GM23338 (cell line): ENCODE measurements around the gene CYYR1. TPM values are rescaled to one million over a fixed set of nuclear protein-coding genes. Genes with fewer than 3 reads are reported as not detected.

ENCODE experiments used
- ATAC-seq: fragments of 200-7000 bp; cut with Tn5 transposase; 3 replicates; pipeline ENCODE4 v1.9.1; 2020
- DNase-seq: peaks from one replicate; pipeline ENCODE4 v3.0.0-alpha.2; 2015; ENCODE audit warnings: low spot score
- H2AFZ ChIP-seq: fragments of 200-600 bp; sonication (generic); 2 replicates; pipeline ENCODE4 v1.8.0; 2016; ENCODE audit warnings: antibody characterized with exemption, mild to moderate bottlenecking, moderate library complexity
- H3F3A ChIP-seq: fragments of 200-600 bp; sonication (generic); replicated peaks from 2 replicates; pipeline ENCODE4 v1.8.0; 2017; ENCODE audit warnings: antibody characterized with exemption, mixed run types, low read depth
- H3K27ac ChIP-seq: fragments of 200-600 bp; sonication (generic); 2 replicates; pipeline ENCODE4 v1.6.1; 2016; ENCODE audit warnings: low read depth
- H3K27me3 ChIP-seq: fragments of 200-600 bp; sonication (generic); 2 replicates; pipeline ENCODE4 v1.8.0; 2016; ENCODE audit warnings: mild to moderate bottlenecking, mixed run types, moderate library complexity; ENCODE audit not compliant: insufficient read depth
- H3K36me3 ChIP-seq: fragments of 200-600 bp; sonication (generic); 2 replicates; pipeline ENCODE4 v1.8.0; 2016; ENCODE audit warnings: mild to moderate bottlenecking; ENCODE audit not compliant: insufficient read depth
- H3K4me1 ChIP-seq: fragments of 200-600 bp; sonication (generic); 2 replicates; pipeline ENCODE4 v1.8.0; 2016; ENCODE audit warnings: mild to moderate bottlenecking, moderate library complexity; ENCODE audit not compliant: insufficient read depth
- H3K4me2 ChIP-seq: fragments of 200-600 bp; sonication (generic); 2 replicates; pipeline ENCODE4 v1.7.1; 2017; ENCODE audit warnings: mixed run types
- H3K4me3 ChIP-seq: fragments of 200-600 bp; sonication (generic); 2 replicates; pipeline ENCODE4 v1.6.1; 2016; ENCODE audit warnings: mixed run types
- H3K79me2 ChIP-seq: fragments of 200-600 bp; sonication (generic); replicated peaks from 2 replicates; pipeline ENCODE4 v1.8.0; 2017; ENCODE audit warnings: mild to moderate bottlenecking; ENCODE audit not compliant: insufficient read depth
- H3K9me2 ChIP-seq: fragments of 200-600 bp; sonication (generic); 2 replicates; pipeline ENCODE4 v1.8.0; 2017; ENCODE audit not compliant: insufficient read depth
- H4K20me1 ChIP-seq: fragments of 200-600 bp; sonication (generic); replicated peaks from 2 replicates; pipeline ENCODE4 v1.8.0; 2017; ENCODE audit warnings: mild to moderate bottlenecking; ENCODE audit not compliant: insufficient read depth
- H3K27ac Mint-ChIP-seq: 2 replicates; pipeline ENCODE4 v1.8.0; 2020; ENCODE audit warnings: inconsistent platforms, mild to moderate bottlenecking, moderate library complexity, mixed read lengths
- H3K27me3 Mint-ChIP-seq: 3 replicates; pipeline ENCODE4 v1.8.0; 2022; ENCODE audit warnings: low read depth, mild to moderate bottlenecking, moderate library complexity, mixed read lengths, inconsistent platforms; ENCODE audit not compliant: insufficient read depth, poor library complexity
- H3K36me3 Mint-ChIP-seq: 3 replicates; pipeline ENCODE4 v1.8.0; 2021; ENCODE audit warnings: low read depth, mild to moderate bottlenecking, inconsistent platforms, moderate library complexity, mixed read lengths
- H3K4me1 Mint-ChIP-seq: 3 replicates; pipeline ENCODE4 v1.8.0; 2020; ENCODE audit warnings: mild to moderate bottlenecking, inconsistent platforms, mixed read lengths
- H3K4me3 Mint-ChIP-seq: 3 replicates; pipeline ENCODE4 v1.8.0; 2021; ENCODE audit warnings: moderate library complexity, mild to moderate bottlenecking, inconsistent platforms, mixed read lengths
- H3K9me3 Mint-ChIP-seq: 3 replicates; pipeline ENCODE4 v1.8.0; 2020; ENCODE audit warnings: moderate library complexity, mild to moderate bottlenecking, inconsistent platforms, mixed read lengths
- CREB1 ChIP-seq: fragments of 250-450 bp; sonication (Bioruptor Pico); IDR thresholded peaks from 2 replicates; pipeline ENCODE4 v1.5.0; 2020; ENCODE audit warnings: low read depth, mild to moderate bottlenecking, moderate library complexity
- CTCF ChIP-seq, 2 experiments: fragments of 200-600 bp in 1 of 2; sonication (generic) in 1 of 2; conservative IDR thresholded peaks; 2 replicates each; pipeline versions ENCODE4 v1.5.1 to v1.6.1; 2016 to 2017; ENCODE audit warnings: antibody characterized with exemption in 2 of 2, low read depth in 2 of 2, mild to moderate bottlenecking in 2 of 2, moderate library complexity in 1 of 2
- ETS1 ChIP-seq: IDR thresholded peaks from 2 replicates; pipeline ENCODE4 v1.6.1; 2016; ENCODE audit warnings: antibody characterized with exemption
- EZH2phosphoT487 ChIP-seq: fragments of 200-600 bp; sonication (generic); IDR thresholded peaks from one replicate; pipeline ENCODE4 v1.8.1; 2018; ENCODE audit warnings: antibody characterized with exemption; ENCODE audit not compliant: unreplicated experiment
- JUNB ChIP-seq: IDR thresholded peaks from one replicate; pipeline ENCODE4 v1.6.1; 2016; ENCODE audit warnings: antibody characterized with exemption; ENCODE audit not compliant: unreplicated experiment
- NANOG ChIP-seq: IDR thresholded peaks from 2 replicates; pipeline ENCODE4 v1.6.1; 2016; ENCODE audit warnings: antibody characterized with exemption, borderline replicate concordance
- POLR2AphosphoS5 ChIP-seq: IDR thresholded peaks from 2 replicates; pipeline ENCODE4 v1.6.1; 2016; ENCODE audit warnings: antibody characterized with exemption, low read depth
- STAT1 ChIP-seq: IDR thresholded peaks from one replicate; pipeline ENCODE4 v1.6.1; 2016; ENCODE audit warnings: antibody characterized with exemption; ENCODE audit not compliant: unreplicated experiment
- ZNF114 ChIP-seq: fragments of 250-450 bp; sonication (Bioruptor Pico); IDR thresholded peaks from 2 replicates; pipeline ENCODE4 v1.5.0; 2020; ENCODE audit warnings: mild to moderate bottlenecking, moderate library complexity
- ZNF331 ChIP-seq: fragments of 250-450 bp; sonication (Bioruptor Pico); IDR thresholded peaks from 2 replicates; pipeline ENCODE4 v1.5.0; 2020; ENCODE audit warnings: low read depth, mild to moderate bottlenecking, moderate library complexity
- ZNF462 ChIP-seq: fragments of 250-450 bp; sonication (Bioruptor Pico); IDR thresholded peaks from 2 replicates; pipeline ENCODE4 v1.5.0; 2020; ENCODE audit warnings: mild to moderate bottlenecking, moderate library complexity
- polyA plus RNA-seq: library from polyadenylated mRNA; unstranded; fragments of >200 nt; fragmentation: Nextera tagmentation; extraction: Ambion mirVana; gene quantifications from 2 replicates; pipeline ENCODE4 v1.2.1, GENCODE V29; 2016
- total RNA-seq: library from RNA; depleted of rRNA; stranded (reverse); fragments of >200 nt; shearing (Covaris generic); gene quantifications from 2 replicates; pipeline ENCODE4 v1.2.3, GENCODE V29; 2014
- TF ChIP-seq, protein P1 (sequence below): IDR thresholded peaks from one replicate; pipeline ENCODE4 v1.6.1; 2018; ENCODE audit warnings: antibody characterized with exemption; ENCODE audit not compliant: unreplicated experiment

The CYYR1 gene
- total and polyA plus RNA-seq, 2 experiments from 2014 or later = 23.8 to 25.4 TPM

- TF ChIP-seq ZNF462 (CRISPR knock-in tag) = no peak
- TF ChIP-seq ZNF114 (CRISPR knock-in tag) = no peak
- no peak for TF ChIP-seq JUNB
- no peak for TF ChIP-seq ZNF331
- TF ChIP-seq STAT1 = no peak
- no peak for TF ChIP-seq CTCF (conservative IDR thresholded peaks at IDR 0.05; ENCODE audit: low read depth in 2 of 2)
- TF ChIP-seq CREB1 = no peak
Observed at GRCh38 chr21:26557106-26557505, 16.0 kb downstream of the CYYR1 start (continued).

GRCh38 chr21:26555540-26556146, 17.4 kb downstream of the CYYR1 start:
- Histone ChIP-seq H3K36me3 (peaks cover 9% of the 10 kb centered on the region), H3K27ac (no peak overlapping the region), H3K4me3 (no peak overlapping the region), H3K27me3 (no peaks in the 10 kb centered on the region), H3K4me2 (no peak overlapping the region), H3K4me1 (no peaks in the 10 kb centered on the region), H4K20me1 (no peaks in the 10 kb centered on the region; the same call in none of the 2 replicates), H2AFZ (no peak overlapping the region), H3K79me2 (0 out of 2 replicates have a peak, but pooled peaks cover 11% of the 10 kb centered on the region), H3K9me2 (no peaks in the 10 kb centered on the region), H3F3A (no peaks in the 10 kb centered on the region)
- Mint-ChIP-seq H3K4me1 (no peaks in the 10 kb centered on the region), H3K27ac (no peak overlapping the region), H3K9me3 (no peaks in the 10 kb centered on the region), H3K4me3 (no peak overlapping the region), H3K27me3 (no peaks in the 10 kb centered on the region), H3K36me3 (peaks cover 24% of the 10 kb centered on the region)
- DNase-seq = no peak
- no peak for ATAC-seq
- no peak for TF ChIP-seq ETS1
- TF ChIP-seq, protein P1, sequence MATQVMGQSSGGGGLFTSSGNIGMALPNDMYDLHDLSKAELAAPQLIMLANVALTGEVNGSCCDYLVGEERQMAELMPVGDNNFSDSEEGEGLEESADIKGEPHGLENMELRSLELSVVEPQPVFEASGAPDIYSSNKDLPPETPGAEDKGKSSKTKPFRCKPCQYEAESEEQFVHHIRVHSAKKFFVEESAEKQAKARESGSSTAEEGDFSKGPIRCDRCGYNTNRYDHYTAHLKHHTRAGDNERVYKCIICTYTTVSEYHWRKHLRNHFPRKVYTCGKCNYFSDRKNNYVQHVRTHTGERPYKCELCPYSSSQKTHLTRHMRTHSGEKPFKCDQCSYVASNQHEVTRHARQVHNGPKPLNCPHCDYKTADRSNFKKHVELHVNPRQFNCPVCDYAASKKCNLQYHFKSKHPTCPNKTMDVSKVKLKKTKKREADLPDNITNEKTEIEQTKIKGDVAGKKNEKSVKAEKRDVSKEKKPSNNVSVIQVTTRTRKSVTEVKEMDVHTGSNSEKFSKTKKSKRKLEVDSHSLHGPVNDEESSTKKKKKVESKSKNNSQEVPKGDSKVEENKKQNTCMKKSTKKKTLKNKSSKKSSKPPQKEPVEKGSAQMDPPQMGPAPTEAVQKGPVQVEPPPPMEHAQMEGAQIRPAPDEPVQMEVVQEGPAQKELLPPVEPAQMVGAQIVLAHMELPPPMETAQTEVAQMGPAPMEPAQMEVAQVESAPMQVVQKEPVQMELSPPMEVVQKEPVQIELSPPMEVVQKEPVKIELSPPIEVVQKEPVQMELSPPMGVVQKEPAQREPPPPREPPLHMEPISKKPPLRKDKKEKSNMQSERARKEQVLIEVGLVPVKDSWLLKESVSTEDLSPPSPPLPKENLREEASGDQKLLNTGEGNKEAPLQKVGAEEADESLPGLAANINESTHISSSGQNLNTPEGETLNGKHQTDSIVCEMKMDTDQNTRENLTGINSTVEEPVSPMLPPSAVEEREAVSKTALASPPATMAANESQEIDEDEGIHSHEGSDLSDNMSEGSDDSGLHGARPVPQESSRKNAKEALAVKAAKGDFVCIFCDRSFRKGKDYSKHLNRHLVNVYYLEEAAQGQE = no peak
- TF ChIP-seq CREB1 = no peak
- no peak for TF ChIP-seq EZH2phosphoT487
- no peak for TF ChIP-seq JUNB
- TF ChIP-seq ZNF114 (CRISPR knock-in tag) = no peak
- no peak for TF ChIP-seq NANOG
- no peak for TF ChIP-seq POLR2AphosphoS5
